ENCODE data around the gene CCND2.

GRCh38 chr12:4267704-4268328, 5.7 kb upstream of the CCND2 start:
- TF ChIP-seq CTCF (conservative IDR thresholded peaks at IDR 0.05; ENCODE audit: low read length) (no peak), EZH2phosphoT487 (IDR thresholded peaks at IDR 0.05; ENCODE audit: borderline replicate concordance, low read depth, low read length) (no peak)

Measured in OCI-LY7 (cell line).